ENCODE measurements around the gene ATP2A2.
A peak's percentile ranks its signal among the peaks of the same experiment; 100 is the strongest.

Gene ATP2A2

DNA sequence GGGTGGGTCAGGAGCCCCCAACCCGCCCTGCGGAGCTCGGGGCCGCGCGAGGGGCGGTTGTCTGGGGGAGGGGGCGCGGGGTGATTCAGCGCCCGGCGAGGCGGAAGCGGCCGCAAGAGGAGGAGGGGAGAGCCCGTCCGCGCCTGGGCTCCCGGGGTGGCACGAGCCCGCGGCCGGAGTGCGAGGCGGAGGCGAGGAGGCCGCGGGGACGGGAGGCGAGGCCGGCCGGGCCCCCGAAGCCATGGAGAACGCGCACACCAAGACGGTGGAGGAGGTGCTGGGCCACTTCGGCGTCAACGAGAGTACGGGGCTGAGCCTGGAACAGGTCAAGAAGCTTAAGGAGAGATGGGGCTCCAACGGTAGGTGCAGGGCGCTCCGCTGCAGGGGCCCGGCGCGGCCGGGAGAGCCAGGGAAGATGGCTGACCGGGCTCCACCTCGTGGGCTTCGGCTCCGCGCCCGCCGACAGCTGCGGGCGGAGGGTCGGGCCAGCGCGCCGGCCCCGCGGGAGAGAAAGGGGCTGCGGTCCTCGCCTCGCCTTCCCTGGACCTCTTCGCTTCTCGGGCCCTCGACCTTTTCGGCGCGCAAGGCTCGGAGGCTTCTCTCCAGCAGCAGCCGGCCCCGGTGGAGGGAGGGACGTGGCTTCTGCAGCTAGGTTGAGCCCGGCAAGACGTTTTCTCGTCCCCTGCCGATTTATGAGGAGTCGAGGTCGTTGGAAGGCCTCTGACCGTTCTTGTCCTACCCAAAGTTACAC lies 677 bp downstream of the ATP2A2 start:
- peaks cover 40% of the 10 kb centered on the region for H3K4me1 ChIP-seq (ENCODE audit: control insufficient read depth, insufficient read depth, low read length)
- no peaks in the 10 kb centered on the region for H3K27me3 ChIP-seq (replicated peaks; ENCODE audit: control insufficient read depth, insufficient read depth, low read length)
- H3K36me3 ChIP-seq (ENCODE audit: control insufficient read depth, insufficient read depth, low read length, severe bottlenecking) = peaks cover 25% of the 10 kb centered on the region
- H3K4me3 ChIP-seq (ENCODE audit: low read length) = peak overlapping the region; percentile 85
- peak overlapping the region; percentile 98 for H3K9ac ChIP-seq (ENCODE audit: low read length)
- H3K9me3 ChIP-seq (ENCODE audit: control insufficient read depth, low read length) = no peaks in the 10 kb centered on the region
- DNase-seq (ENCODE audit: low read depth) = peak; percentile 80

DNA sequence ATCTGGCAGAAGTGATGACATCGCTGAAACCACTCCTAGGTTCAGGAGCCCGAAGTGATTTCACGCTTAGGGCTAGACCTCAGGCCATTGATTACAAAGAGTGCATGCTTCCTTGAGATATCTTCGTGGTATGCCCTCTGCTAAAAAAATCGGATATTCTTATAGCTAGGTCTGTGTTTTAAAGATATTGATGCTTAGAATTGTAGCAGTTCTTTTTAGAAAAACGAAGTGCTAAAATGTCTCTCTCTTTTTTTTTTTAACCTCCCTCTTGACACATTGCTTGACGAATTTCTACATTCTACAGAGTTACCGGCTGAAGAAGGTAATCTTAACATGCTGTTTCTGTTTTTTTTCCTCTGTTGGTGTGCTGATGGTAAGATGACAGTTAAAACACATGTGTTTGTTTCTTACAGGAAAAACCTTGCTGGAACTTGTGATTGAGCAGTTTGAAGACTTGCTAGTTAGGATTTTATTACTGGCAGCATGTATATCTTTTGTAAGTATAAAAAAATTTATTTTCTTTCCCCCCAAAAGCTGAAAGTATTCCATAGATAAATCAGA lies 1.3 kb downstream of the ATP2A2 start:
- no peaks in the 10 kb centered on the region for H3K27me3 ChIP-seq (replicated peaks; ENCODE audit: control insufficient read depth, insufficient read depth, low read length)
- H3K4me3 ChIP-seq (ENCODE audit: low read length) = peak overlapping the region; percentile 85
- no peaks in the 10 kb centered on the region for H3K9me3 ChIP-seq (ENCODE audit: control insufficient read depth, low read length)
- peak overlapping the region; percentile 98 for H3K9ac ChIP-seq (ENCODE audit: low read length)
- H3K36me3 ChIP-seq (ENCODE audit: control insufficient read depth, insufficient read depth, low read length, severe bottlenecking) = peaks cover 26% of the 10 kb centered on the region
- peak; percentile 75 for DNase-seq (ENCODE audit: low read depth)
- peaks cover 44% of the 10 kb centered on the region for H3K4me1 ChIP-seq (ENCODE audit: control insufficient read depth, insufficient read depth, low read length)

DNA sequence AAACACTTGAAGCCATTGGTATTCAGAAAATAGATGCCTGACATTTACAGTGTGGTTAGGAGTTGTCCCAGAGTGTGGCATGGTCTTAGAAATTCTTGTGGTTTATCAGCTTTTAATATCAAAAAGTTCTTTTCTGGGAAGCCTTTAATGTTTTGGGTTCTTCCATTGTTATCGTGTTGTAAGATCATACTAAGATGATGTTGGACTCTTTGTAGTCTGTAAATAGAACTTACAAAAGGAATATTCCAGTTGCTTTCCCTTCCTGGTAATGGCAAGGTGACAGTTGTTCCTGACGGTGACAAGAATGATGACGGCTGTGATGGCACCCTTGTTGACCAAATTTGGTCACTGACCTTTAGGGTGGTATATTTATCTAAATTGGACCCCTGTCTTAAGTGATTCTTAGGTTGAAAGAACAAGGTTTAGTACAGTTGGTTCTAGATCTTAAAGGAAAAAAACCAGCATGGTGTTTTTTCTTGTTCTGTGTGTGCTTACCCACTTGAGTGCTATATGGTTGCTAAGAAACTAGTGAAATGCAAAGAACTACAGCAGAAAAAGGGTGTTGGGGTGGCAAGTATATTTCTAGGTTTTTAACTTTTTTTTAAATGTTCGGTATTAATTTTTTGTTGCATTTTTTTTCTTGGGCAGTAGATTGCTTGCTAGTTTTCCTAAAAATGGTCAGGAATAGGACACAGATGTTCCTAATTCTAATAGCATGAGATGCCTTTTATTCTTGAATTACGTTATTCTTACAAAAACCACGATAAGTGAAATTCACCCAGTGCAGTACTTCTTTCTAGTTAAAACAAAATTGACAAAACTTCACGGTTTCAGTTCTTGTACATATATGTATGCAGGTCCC lies 2.1 kb downstream of the ATP2A2 start:
- Histone ChIP-seq H3K4me3 (ENCODE audit: low read length) (peak overlapping the region; percentile 85), H3K9me3 (ENCODE audit: control insufficient read depth, low read length) (no peaks in the 10 kb centered on the region), H3K36me3 (ENCODE audit: control insufficient read depth, insufficient read depth, low read length, severe bottlenecking) (peaks cover 34% of the 10 kb centered on the region), H3K9ac (ENCODE audit: low read length) (peak overlapping the region; percentile 98), H3K4me1 (ENCODE audit: control insufficient read depth, insufficient read depth, low read length) (peaks cover 45% of the 10 kb centered on the region), H3K27me3 (replicated peaks; ENCODE audit: control insufficient read depth, insufficient read depth, low read length) (no peaks in the 10 kb centered on the region)
- peak; percentile 49 for DNase-seq (ENCODE audit: low read depth)

DNA sequence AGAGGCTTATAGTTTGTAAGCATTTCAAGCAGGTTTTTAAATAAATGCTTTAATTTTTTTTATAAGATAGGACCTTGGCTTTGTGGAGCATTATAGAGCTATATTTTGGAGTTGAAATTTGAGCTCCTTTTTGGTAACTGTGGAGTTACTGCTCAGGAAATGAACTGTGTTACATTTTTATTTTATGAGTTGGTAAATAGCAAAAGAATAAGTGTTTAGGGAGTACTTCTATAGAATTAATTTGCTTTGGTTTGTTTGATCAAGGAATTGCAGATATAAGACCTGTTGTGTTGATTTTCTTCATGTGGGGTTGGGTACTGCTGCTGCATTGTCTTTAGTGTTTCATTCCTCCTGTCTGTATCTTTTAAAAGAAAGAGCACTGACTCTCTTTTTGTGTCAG lies 3.5 kb downstream of the ATP2A2 start:
- no peaks in the 10 kb centered on the region for H3K9me3 ChIP-seq (ENCODE audit: control insufficient read depth, low read length)
- H3K4me3 ChIP-seq (ENCODE audit: low read length) = peak overlapping the region; percentile 85
- H3K9ac ChIP-seq (ENCODE audit: low read length) = peak overlapping the region; percentile 98
- DNase-seq (ENCODE audit: low read depth) = peak; percentile 36
- H3K36me3 ChIP-seq (ENCODE audit: control insufficient read depth, insufficient read depth, low read length, severe bottlenecking) = peaks cover 43% of the 10 kb centered on the region
- H3K27me3 ChIP-seq (replicated peaks; ENCODE audit: control insufficient read depth, insufficient read depth, low read length) = no peaks in the 10 kb centered on the region
- H3K4me1 ChIP-seq (ENCODE audit: control insufficient read depth, insufficient read depth, low read length) = peaks cover 59% of the 10 kb centered on the region

DNA sequence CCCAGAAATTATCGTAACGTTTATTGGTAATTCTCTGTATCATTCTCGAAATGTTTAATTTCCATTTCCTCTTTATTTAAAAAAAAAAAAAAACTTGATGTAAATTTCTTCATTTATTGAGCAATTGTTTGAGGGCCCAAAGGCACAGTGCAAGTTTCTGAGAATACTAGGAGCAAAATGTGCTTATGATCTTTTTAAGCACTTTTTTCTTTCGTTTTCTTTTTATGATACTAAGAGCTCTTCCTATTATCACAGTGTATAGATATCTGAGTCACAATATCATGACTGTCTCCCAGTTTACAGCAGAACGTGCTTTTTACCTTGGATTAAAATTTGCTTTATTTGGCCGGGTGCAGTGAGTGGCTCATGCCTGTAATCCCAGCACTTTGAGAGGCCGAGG lies 5.6 kb downstream of the ATP2A2 start:
- Histone ChIP-seq H3K4me3 (ENCODE audit: low read length) (peak overlapping the region; percentile 85), H3K9me3 (ENCODE audit: control insufficient read depth, low read length) (no peaks in the 10 kb centered on the region), H3K36me3 (ENCODE audit: control insufficient read depth, insufficient read depth, low read length, severe bottlenecking) (peaks cover 63% of the 10 kb centered on the region), H3K4me1 (ENCODE audit: control insufficient read depth, insufficient read depth, low read length) (peaks cover 61% of the 10 kb centered on the region), H3K27me3 (replicated peaks; ENCODE audit: control insufficient read depth, insufficient read depth, low read length) (no peaks in the 10 kb centered on the region), H3K9ac (ENCODE audit: low read length) (peak overlapping the region; percentile 75)
- peak; percentile 24 for DNase-seq (ENCODE audit: low read depth)

DNA sequence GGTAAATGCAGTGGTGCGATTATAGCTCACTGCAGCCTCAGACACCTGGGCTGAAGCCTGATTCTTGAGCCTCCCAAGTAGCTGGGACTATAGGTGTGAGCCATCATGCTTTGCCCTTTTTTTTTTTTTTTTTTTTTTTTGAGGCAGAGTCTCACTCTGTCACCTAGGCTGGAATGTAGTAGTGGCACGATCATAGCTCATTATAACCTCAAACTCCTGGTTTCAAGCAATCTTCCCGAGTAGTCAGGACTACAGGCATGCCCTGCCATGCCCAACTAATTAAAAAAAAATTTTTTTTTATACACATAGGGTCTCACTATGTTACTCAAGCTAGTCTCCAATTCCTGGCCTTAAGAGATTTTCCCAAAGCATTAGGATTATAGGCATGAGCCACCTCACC lies 6.9 kb downstream of the ATP2A2 start:
- Histone ChIP-seq H3K4me1 (ENCODE audit: control insufficient read depth, insufficient read depth, low read length) (peaks cover 61% of the 10 kb centered on the region), H3K9ac (ENCODE audit: low read length) (no peak overlapping the region), H3K27me3 (replicated peaks; ENCODE audit: control insufficient read depth, insufficient read depth, low read length) (no peaks in the 10 kb centered on the region), H3K9me3 (ENCODE audit: control insufficient read depth, low read length) (no peaks in the 10 kb centered on the region), H3K4me3 (ENCODE audit: low read length) (no peak overlapping the region), H3K36me3 (ENCODE audit: control insufficient read depth, insufficient read depth, low read length, severe bottlenecking) (peaks cover 77% of the 10 kb centered on the region)
- no peak for DNase-seq (ENCODE audit: low read depth)

DNA sequence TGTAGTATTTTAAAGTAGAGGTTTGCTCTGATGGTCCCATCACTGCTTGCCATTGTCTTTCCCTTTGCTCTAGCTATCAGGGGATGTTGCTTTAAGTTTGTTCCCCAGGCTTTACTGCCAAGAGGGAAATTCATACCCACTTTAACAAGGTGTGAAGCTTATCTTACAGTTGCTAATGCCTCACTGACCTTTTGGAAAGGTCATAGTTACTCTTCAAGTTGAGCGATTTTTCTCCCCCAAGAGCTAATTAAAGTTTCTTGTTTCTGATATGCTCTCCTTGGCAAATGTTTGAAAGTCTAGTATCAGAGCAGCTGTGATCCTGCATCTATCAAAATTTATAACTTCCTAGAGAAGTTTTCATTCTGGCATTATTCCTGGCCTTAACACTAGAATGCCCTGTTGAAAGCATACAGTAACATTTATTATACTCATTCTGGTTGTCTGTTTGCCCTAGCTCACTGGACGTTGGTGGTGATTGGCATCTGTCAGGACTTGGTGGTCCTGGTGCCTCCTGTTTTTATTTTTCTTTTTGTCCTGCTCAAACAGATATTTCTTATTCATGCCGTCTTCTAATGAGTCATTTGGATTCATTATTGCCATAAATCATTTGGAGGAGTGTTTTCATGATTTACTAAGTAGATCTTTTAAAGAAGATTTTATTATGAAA lies 8.1 kb downstream of the ATP2A2 start:
- Histone ChIP-seq H3K9ac (ENCODE audit: low read length) (peak overlapping the region; percentile 43), H3K4me3 (ENCODE audit: low read length) (peak overlapping the region; percentile 25), H3K4me1 (ENCODE audit: control insufficient read depth, insufficient read depth, low read length) (peaks cover 49% of the 10 kb centered on the region), H3K27me3 (replicated peaks; ENCODE audit: control insufficient read depth, insufficient read depth, low read length) (no peaks in the 10 kb centered on the region), H3K36me3 (ENCODE audit: control insufficient read depth, insufficient read depth, low read length, severe bottlenecking) (peaks cover 80% of the 10 kb centered on the region), H3K9me3 (ENCODE audit: control insufficient read depth, low read length) (no peaks in the 10 kb centered on the region)
- no peak for DNase-seq (ENCODE audit: low read depth)

DNA sequence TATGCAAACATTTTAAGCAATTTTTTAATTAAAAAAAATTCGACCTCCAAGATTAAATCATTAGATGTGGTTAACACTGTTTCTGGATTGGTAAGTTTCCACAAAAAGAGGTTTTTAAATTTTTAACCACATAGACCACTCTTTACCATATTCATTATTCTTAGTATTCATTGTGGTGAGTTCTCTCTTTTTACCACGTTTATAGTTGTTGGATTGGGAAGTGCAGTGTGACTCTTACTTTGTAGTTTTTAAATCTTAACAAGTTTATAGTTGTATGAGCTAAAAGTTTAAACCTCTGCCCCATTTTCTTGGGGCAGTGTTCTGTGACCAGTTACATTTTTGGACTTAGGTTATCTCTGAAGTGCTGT lies 8.6 kb downstream of the ATP2A2 start:
- peak overlapping the region; percentile 34 for H3K9ac ChIP-seq (ENCODE audit: low read length)
- H3K27me3 ChIP-seq (replicated peaks; ENCODE audit: control insufficient read depth, insufficient read depth, low read length) = no peaks in the 10 kb centered on the region
- H3K4me3 ChIP-seq (ENCODE audit: low read length) = no peak overlapping the region
- no peaks in the 10 kb centered on the region for H3K9me3 ChIP-seq (ENCODE audit: control insufficient read depth, low read length)
- no peak for DNase-seq (ENCODE audit: low read depth)
- H3K4me1 ChIP-seq (ENCODE audit: control insufficient read depth, insufficient read depth, low read length) = peaks cover 44% of the 10 kb centered on the region
- H3K36me3 ChIP-seq (ENCODE audit: control insufficient read depth, insufficient read depth, low read length, severe bottlenecking) = peaks cover 80% of the 10 kb centered on the region

DNA sequence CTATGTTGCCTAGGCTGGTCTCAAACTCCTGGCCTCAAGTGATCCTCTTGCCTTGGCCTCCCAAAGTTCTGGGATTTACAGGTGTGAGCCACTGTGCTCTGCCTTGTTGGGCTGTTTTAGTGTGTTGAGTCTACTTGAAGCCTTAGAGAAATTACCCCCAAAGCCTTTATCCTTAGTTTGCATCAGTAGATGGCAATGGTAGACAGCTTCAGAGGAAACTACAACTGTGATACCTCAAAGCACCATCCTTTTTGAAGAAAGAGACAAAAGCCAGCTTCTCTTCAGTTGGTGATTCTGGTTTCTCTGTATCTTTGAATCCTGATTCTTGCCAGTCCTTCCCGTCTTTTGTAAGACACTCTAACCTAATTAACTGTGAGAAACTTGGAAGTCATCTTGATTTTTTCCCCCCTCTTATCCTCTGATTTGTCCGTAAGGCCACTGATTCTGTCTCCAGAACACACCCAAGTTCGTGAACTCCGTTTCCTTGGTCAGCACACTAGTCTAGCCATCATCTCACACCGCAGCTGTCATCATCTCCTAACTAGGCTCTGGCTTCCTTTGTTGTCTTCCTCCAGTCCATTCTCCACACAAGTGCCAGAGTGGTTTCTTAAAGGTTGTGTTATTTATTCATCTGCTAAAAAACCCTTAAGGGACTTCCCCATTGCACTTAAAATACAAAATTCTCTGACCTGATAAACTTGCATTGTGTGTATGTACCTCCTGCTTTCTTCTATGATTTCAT lies 20.2 kb downstream of the ATP2A2 start:
- Histone ChIP-seq H3K27me3 (replicated peaks; ENCODE audit: control insufficient read depth, insufficient read depth, low read length) (no peaks in the 10 kb centered on the region), H3K9ac (ENCODE audit: low read length) (no peak overlapping the region), H3K4me3 (ENCODE audit: low read length) (no peak overlapping the region), H3K36me3 (ENCODE audit: control insufficient read depth, insufficient read depth, low read length, severe bottlenecking) (peaks cover 88% of the 10 kb centered on the region), H3K4me1 (ENCODE audit: control insufficient read depth, insufficient read depth, low read length) (peaks cover 26% of the 10 kb centered on the region), H3K9me3 (ENCODE audit: control insufficient read depth, low read length) (no peaks in the 10 kb centered on the region)
- no peak for DNase-seq (ENCODE audit: low read depth)

DNA sequence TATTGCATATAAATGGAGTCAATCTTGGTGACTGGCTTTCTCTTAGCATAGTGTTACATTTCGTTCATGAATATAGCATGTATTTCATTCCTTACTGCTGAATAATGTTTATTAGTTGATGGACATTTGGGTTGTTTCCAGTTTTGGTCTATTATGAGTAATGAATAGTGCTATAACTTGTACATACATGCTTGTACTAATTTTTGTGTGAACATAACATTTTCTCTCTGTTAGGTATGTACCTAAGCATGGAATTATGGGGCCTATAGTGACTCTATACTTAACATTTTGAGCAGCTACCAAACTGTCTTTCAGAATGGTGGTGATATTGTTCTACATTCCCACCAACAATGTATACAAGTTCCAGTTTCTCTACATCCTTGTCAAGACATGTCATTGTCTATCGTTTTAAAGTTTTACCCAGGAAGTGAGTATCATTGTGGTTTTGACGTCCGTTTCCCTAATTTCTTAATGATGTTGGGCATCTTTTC lies 23.1 kb downstream of the ATP2A2 start:
- Histone ChIP-seq H3K27me3 (replicated peaks; ENCODE audit: control insufficient read depth, insufficient read depth, low read length) (no peaks in the 10 kb centered on the region), H3K4me3 (ENCODE audit: low read length) (no peak overlapping the region), H3K4me1 (ENCODE audit: control insufficient read depth, insufficient read depth, low read length) (peaks cover 22% of the 10 kb centered on the region), H3K9me3 (ENCODE audit: control insufficient read depth, low read length) (no peaks in the 10 kb centered on the region), H3K9ac (ENCODE audit: low read length) (no peak overlapping the region), H3K36me3 (ENCODE audit: control insufficient read depth, insufficient read depth, low read length, severe bottlenecking) (peaks cover 83% of the 10 kb centered on the region)
- peak; percentile 62 for DNase-seq (ENCODE audit: low read depth)

Measured in adipocyte (in vitro differentiated cells).